Mammary epithelial cell (primary cell): ENCODE measurements around the gene DSCAM.

ENCODE experiments used
- CTCF ChIP-seq, 2 donors: IDR thresholded peaks in 1 of 2; conservative IDR thresholded peaks in 1 of 2; 2 replicates each; pipeline ENCODE4 v1.5.1; 2011 to 2012; ENCODE audit warnings: inconsistent platforms in 2 of 2, low read length in 2 of 2, mild to moderate bottlenecking in 2 of 2, control low read depth in 1 of 2, low read depth in 1 of 2; ENCODE audit not compliant: insufficient read depth in 1 of 2; ENCODE audit errors: extremely low read depth in 1 of 2
- EZH2 ChIP-seq: IDR thresholded peaks from 2 replicates; pipeline ENCODE4 v1.6.1; 2012; ENCODE audit warnings: low read length, inconsistent platforms, borderline replicate concordance

GRCh38 chr21:40162075-40162474 is 684.9 kb downstream of the DSCAM start:
- TF ChIP-seq CTCF (conservative IDR thresholded peaks at IDR 0.05 in 1 of 2, IDR thresholded peaks at IDR 0.05 in 1 of 2; ENCODE audit: extremely low read depth in 1 of 2, insufficient read depth in 1 of 2, low read depth in 1 of 2, low read length in 2 of 2): no peak
- no peak for TF ChIP-seq EZH2
